Upper lobe of left lung (tissue), 4 donors: ENCODE results near the gene ACSS2.

Source experiments
- CTCF ChIP-seq, 6 experiments: fragments of 450-650 bp in 4 of 6; fragments of 200-600 bp in 2 of 6; sonication (generic) in 2 of 6; IDR thresholded peaks; one replicate each; pipeline ENCODE4 v1.5.1; 2016 to 2019; ENCODE audit warnings: antibody characterized with exemption in 6 of 6
- EP300 ChIP-seq, 4 donors: sonication (generic); formaldehyde crosslinking; IDR thresholded peaks; one replicate each; pipeline ENCODE4 v1.5.1; 2017; ENCODE audit warnings: antibody characterized with exemption in 4 of 4, control low read depth in 2 of 4
- POLR2A ChIP-seq, 4 donors: fragments of 450-650 bp; IDR thresholded peaks; one replicate each; pipeline ENCODE4 v1.5.1; 2016 to 2017; ENCODE audit warnings: antibody characterized with exemption in 4 of 4, mild to moderate bottlenecking in 2 of 4
- POLR2AphosphoS5 ChIP-seq, 2 donors: sonication (generic); formaldehyde crosslinking; IDR thresholded peaks; one replicate each; pipeline ENCODE4 v1.5.1; 2017; ENCODE audit warnings: antibody characterized with exemption in 2 of 2

- no peak for TF ChIP-seq CTCF (IDR thresholded peaks at IDR 0.05)
- TF ChIP-seq EP300 (IDR thresholded peaks at IDR 0.05), result no peak
- TF ChIP-seq POLR2AphosphoS5 (IDR thresholded peaks at IDR 0.05), result no peak
- no peak for TF ChIP-seq POLR2A (IDR thresholded peaks at IDR 0.05)
Observed at GRCh38 chr20:34949120-34949519, 72.7 kb downstream of the ACSS2 start.
